IMR-90 (cell line): ENCODE results near the gene HNRNPA3. TPM values are rescaled to one million over a fixed set of nuclear protein-coding genes. Genes with fewer than 3 reads are reported as not detected.

Experiments used
- ATAC-seq: fragments of 200-7000 bp; cut with Tn5 transposase; 2 replicates; pipeline ENCODE4 v1.9.1; 2020; ENCODE audit warnings: low read depth, mild to moderate bottlenecking, moderate library complexity
- BruUV-seq: library from RNA; stranded (reverse); fragments of 400-500 nt; replicated peaks from 2 replicates; lab custom pipeline; 2021; lab: Mats Ljungman, UMichigan
- CTCF ChIA-PET: fragments of 300-600 bp; formaldehyde crosslinking; extraction: SDS; loops from one replicate; lab custom pipeline; 2021; ENCODE audit warnings: antibody characterized with exemption; lab: Yijun Ruan, JAX
- POLR2A ChIA-PET: fragments of 300-600 bp; sonication (Branson Sonifier 250); formaldehyde crosslinking; loops from one replicate; lab custom pipeline; 2022; ENCODE audit warnings: antibody characterized with exemption; ENCODE audit not compliant: unreplicated experiment; lab: Charles Lee
- DNase-seq: peaks from one replicate; pipeline ENCODE4 v3.0.0; 2013
- H2AFZ ChIP-seq: replicated peaks from 2 replicates; pipeline ENCODE3; 2013; ENCODE audit warnings: low read length, mild to moderate bottlenecking; ENCODE audit not compliant: poor library complexity
- H2AK5ac ChIP-seq: 2 replicates; pipeline ENCODE4 v1.6.1; 2013; ENCODE audit warnings: low read depth, low read length, inconsistent platforms
- H2AK9ac ChIP-seq: replicated peaks from 2 replicates; pipeline ENCODE3; 2013; ENCODE audit warnings: mild to moderate bottlenecking, low read depth, low read length, moderate library complexity; ENCODE audit not compliant: poor library complexity
- H2BK120ac ChIP-seq: 2 replicates; pipeline ENCODE4 v1.6.1; 2013; ENCODE audit warnings: low read depth, low read length, inconsistent platforms
- H2BK15ac ChIP-seq: 3 replicates; pipeline ENCODE4 v1.6.1; 2013; ENCODE audit warnings: low read depth, low read length, inconsistent platforms
- H2BK20ac ChIP-seq: 2 replicates; pipeline ENCODE4 v1.6.1; 2013; ENCODE audit warnings: low read depth, mild to moderate bottlenecking, inconsistent platforms, low read length, moderate library complexity
- H2BK5ac ChIP-seq: 2 replicates; pipeline ENCODE4 v1.6.1; 2013; ENCODE audit warnings: mild to moderate bottlenecking, low read depth, low read length, inconsistent platforms; ENCODE audit not compliant: poor library complexity, severe bottlenecking
- H3K14ac ChIP-seq: replicated peaks from 2 replicates; pipeline ENCODE4 v1.6.1; 2013; ENCODE audit warnings: low read depth, low read length, inconsistent platforms
- H3K18ac ChIP-seq: 2 replicates; pipeline ENCODE4 v1.6.1; 2013; ENCODE audit warnings: low read depth, low read length, control low read depth
- H3K23ac ChIP-seq: 2 replicates; pipeline ENCODE4 v1.6.1; 2013; ENCODE audit warnings: low read depth, low read length, inconsistent platforms
- H3K27ac ChIP-seq: 2 replicates; pipeline ENCODE4 v1.5.1; 2013; ENCODE audit warnings: mild to moderate bottlenecking, control low read depth, low read length; ENCODE audit not compliant: insufficient read depth
- H3K27me3 ChIP-seq: 2 replicates; pipeline ENCODE4 v1.6.1; 2013; ENCODE audit warnings: low read length; ENCODE audit not compliant: control insufficient read depth, insufficient read depth
- H3K36me3 ChIP-seq: 2 replicates; pipeline ENCODE4 v1.6.1; 2013; ENCODE audit warnings: low read length, mixed read lengths; ENCODE audit not compliant: control insufficient read depth, insufficient read depth
- H3K4ac ChIP-seq: 2 replicates; pipeline ENCODE4 v1.6.1; 2013; ENCODE audit warnings: low read depth, low read length, inconsistent platforms
- H3K4me1 ChIP-seq: 2 replicates; pipeline ENCODE4 v1.6.1; 2013; ENCODE audit warnings: low read length, mixed read lengths; ENCODE audit not compliant: control insufficient read depth, insufficient read depth
- H3K4me2 ChIP-seq: 2 replicates; pipeline ENCODE4 v1.6.1; 2013; ENCODE audit warnings: low read depth, mild to moderate bottlenecking, control low read depth, low read length, moderate library complexity
- H3K4me3 ChIP-seq: 2 replicates; pipeline ENCODE4 v1.5.1; 2013; ENCODE audit warnings: low read depth, mild to moderate bottlenecking, control low read depth, low read length, moderate library complexity; ENCODE audit not compliant: insufficient read depth
- H3K56ac ChIP-seq: 2 replicates; pipeline ENCODE4 v1.6.1; 2013; ENCODE audit warnings: low read length, inconsistent platforms; ENCODE audit not compliant: insufficient read depth; ENCODE audit errors: extremely low read depth
- H3K79me1 ChIP-seq, 2 experiments: 2 replicates each; pipeline ENCODE4 v1.6.1; 2013; ENCODE audit warnings: low read length in 2 of 2, inconsistent platforms in 1 of 2, low read depth in 1 of 2
- H3K9ac ChIP-seq: 2 replicates; pipeline ENCODE4 v1.6.1; 2013; ENCODE audit warnings: low read depth, low read length, control low read depth
- H3K9me1 ChIP-seq: 2 replicates; pipeline ENCODE4 v1.6.1; 2013; ENCODE audit warnings: low read length, inconsistent platforms; ENCODE audit not compliant: insufficient read depth
- H3K9me3 ChIP-seq: 2 replicates; pipeline ENCODE4 v1.6.1; 2013; ENCODE audit warnings: low read length; ENCODE audit not compliant: control insufficient read depth, insufficient read depth
- H4K20me1 ChIP-seq: 2 replicates; pipeline ENCODE4 v1.6.1; 2013; ENCODE audit warnings: low read length, inconsistent platforms; ENCODE audit not compliant: insufficient read depth
- H4K5ac ChIP-seq: 2 replicates; pipeline ENCODE4 v1.6.1; 2013; ENCODE audit warnings: mild to moderate bottlenecking, low read depth, low read length, control low read depth
- H4K8ac ChIP-seq, 2 experiments: 2 replicates each; pipeline ENCODE4 v1.6.1; 2013; ENCODE audit warnings: low read depth in 2 of 2, low read length in 2 of 2, control low read depth in 1 of 2, inconsistent platforms in 1 of 2
- H4K91ac ChIP-seq: 2 replicates; pipeline ENCODE4 v1.6.1; 2013; ENCODE audit warnings: low read depth, low read length, inconsistent platforms; ENCODE audit not compliant: insufficient read depth
- BHLHE40 ChIP-seq: fragments of 150-350 bp; IDR thresholded peaks from 2 replicates; pipeline ENCODE4 v1.6.1; 2016; ENCODE audit warnings: mild to moderate bottlenecking, low read depth, low read length
- CEBPB ChIP-seq: IDR thresholded peaks from 2 replicates; pipeline ENCODE4 v1.6.1; 2012; ENCODE audit warnings: low read depth, low read length, improper control_type of control experiment
- CHD1 ChIP-seq: IDR thresholded peaks from 2 replicates; pipeline ENCODE4 v1.6.1; 2012; ENCODE audit warnings: low read depth, low read length, improper control_type of control experiment
- CTCF ChIP-seq: conservative IDR thresholded peaks from 2 replicates; pipeline ENCODE4 v1.5.1; 2012; ENCODE audit warnings: mild to moderate bottlenecking, low read depth, low read length, improper control_type of control experiment
- FOS ChIP-seq: fragments of 150-350 bp; IDR thresholded peaks from 2 replicates; pipeline ENCODE4 v1.6.1; 2016; ENCODE audit warnings: low read depth, low read length
- MAFK ChIP-seq: IDR thresholded peaks from 2 replicates; pipeline ENCODE4 v1.6.1; 2012; ENCODE audit warnings: low read depth, low read length, improper control_type of control experiment
- MAZ ChIP-seq: IDR thresholded peaks from 2 replicates; pipeline ENCODE4 v1.6.1; 2012; ENCODE audit warnings: low read depth, mild to moderate bottlenecking, low read length, improper control_type of control experiment, moderate library complexity, borderline replicate concordance
- MXI1 ChIP-seq: IDR thresholded peaks from 2 replicates; pipeline ENCODE4 v1.6.1; 2012; ENCODE audit warnings: low read depth, mild to moderate bottlenecking, low read length, moderate library complexity, borderline replicate concordance
- NFE2L2 ChIP-seq: fragments of 150-350 bp; IDR thresholded peaks from 2 replicates; pipeline ENCODE4 v1.6.1; 2016; ENCODE audit warnings: low read depth, mild to moderate bottlenecking, low read length
- POLR2A ChIP-seq: IDR thresholded peaks from 2 replicates; pipeline ENCODE4 v1.6.1; 2012; ENCODE audit warnings: mild to moderate bottlenecking, low read depth, low read length
- RAD21 ChIP-seq: IDR thresholded peaks from 2 replicates; pipeline ENCODE4 v1.6.1; 2012; ENCODE audit warnings: low read length, improper control_type of control experiment
- RCOR1 ChIP-seq: IDR thresholded peaks from 2 replicates; pipeline ENCODE4 v1.6.1; 2012; ENCODE audit warnings: mild to moderate bottlenecking, low read length, improper control_type of control experiment; ENCODE audit not compliant: insufficient replicate concordance
- RFX5 ChIP-seq: IDR thresholded peaks from 2 replicates; pipeline ENCODE4 v1.8.0; 2012; ENCODE audit warnings: low read depth, mild to moderate bottlenecking, low read length, moderate library complexity
- SMC3 ChIP-seq: fragments of 150-350 bp; IDR thresholded peaks from 2 replicates; pipeline ENCODE4 v1.6.1; 2016; ENCODE audit warnings: low read depth, mild to moderate bottlenecking, antibody characterized with exemption, low read length, moderate library complexity
- USF2 ChIP-seq: fragments of 150-350 bp; IDR thresholded peaks from 2 replicates; pipeline ENCODE4 v1.6.1; 2017; ENCODE audit warnings: mild to moderate bottlenecking, antibody characterized with exemption, low read length, low read depth
- WGBS, 2 experiments: methylation state at CpG; one replicate each; pipeline versions ENCODE4 v1.1.5 to v1.1.7; 2013; ENCODE audit warnings: missing lambda C conversion rate in 2 of 2; ENCODE audit not compliant: insufficient read length in 1 of 2; ENCODE audit errors: extremely low coverage in 2 of 2; 5-methylcytosine and 5-hydroxymethylcytosine counted together
- dilution Hi-C: fragments of 300-500 bp; cut with HindIII; formaldehyde crosslinking; loops from one replicate; pipeline ENCODE4 v1.14.3; 2018; ENCODE audit warnings: low sequenced_read_pairs; ENCODE audit not compliant: unreplicated experiment
- in situ Hi-C: fragments of 300-500 bp; cut with MboI; formaldehyde crosslinking; loops from 3 replicates; pipeline ENCODE4 v1.14.3; 2019; ENCODE audit warnings: low sequenced_read_pairs, inconsistent platforms, mixed read lengths
- intact Hi-C: fragments of 100-400 bp; cut with micrococcal nuclease; formaldehyde crosslinking; loops from 2 replicates; pipeline ENCODE4 v1.10.0; 2022
- polyA plus RNA-seq, 3 experiments: library from polyadenylated mRNA; depleted of rRNA; stranded (reverse); fragments of >200 nt; gene quantifications; 2 replicates each; pipeline ENCODE4 v1.2.3, GENCODE V29; 2012; ENCODE audit warnings: low replicate concordance in 1 of 3
- total RNA-seq: library from RNA; depleted of rRNA; stranded (reverse); fragments of >200 nt; gene quantifications from 2 replicates; pipeline ENCODE4 v1.2.3, GENCODE V29; 2012
- TF ChIP-seq, protein P1 (sequence below): fragments of 150-350 bp; IDR thresholded peaks from 2 replicates; pipeline ENCODE4 v1.6.1; 2016; ENCODE audit warnings: low read depth, mild to moderate bottlenecking, low read length, moderate library complexity, borderline replicate concordance

Gene HNRNPA3
- total and polyA plus RNA-seq, 2 of the 4 experiments (the other 2 are of a cell fraction): 18.6 to 111 TPM

GRCh38 chr2:177241711-177242120 lies 29.1 kb downstream of the HNRNPA3 start:
- DNase-seq: no peak
- peak overlapping the region; percentile 83; the same call in 1 of the 2 replicates for H3K4ac ChIP-seq
- peaks cover 39% of the 10 kb centered on the region for H3K4me1 ChIP-seq
- no peak overlapping the region for H2BK15ac ChIP-seq
- peak overlapping the region; percentile 74; the same call in 1 of the 2 replicates for H3K14ac ChIP-seq
- peak overlapping the region; percentile 44 for H3K23ac ChIP-seq
- peak overlapping the region; percentile 86 for H2BK120ac ChIP-seq
- H4K20me1 ChIP-seq: peaks cover 92% of the 10 kb centered on the region
- no peak overlapping the region for H2AFZ ChIP-seq
- whole genome bisulfite sequencing, 2 experiments: no CpG with 5 or more reads among the region's 1 CpG
- H4K91ac ChIP-seq: peak overlapping the region; percentile 67; the same call in 1 of the 2 replicates
- H3K4me2 ChIP-seq: peak overlapping the region; percentile 90
- peaks cover 19% of the 10 kb centered on the region for H3K36me3 ChIP-seq
- in situ Hi-C loops (no loop called here), dilution Hi-C loops (no loop called here), intact Hi-C loops (loop anchor here (2.0 to 5.0 kb wide), 2 partner anchors 29 to 91 kb away; partner anchors contain the start of gene HNRNPA3)
- H2BK5ac ChIP-seq: peak overlapping the region; percentile 96
- CTCF ChIA-PET: interaction anchor here (0.6 kb wide), 2 partner anchors 9 to 18 kb away, joined by 3 read pairs; no protein-coding TSS in a partner anchor
- H3K56ac ChIP-seq: peak overlapping the region; percentile 33
- H3K18ac ChIP-seq: peak overlapping the region; percentile 86; the same call in 1 of the 2 replicates
- no peak overlapping the region for H2AK5ac ChIP-seq
- no peak for ATAC-seq
- no peak overlapping the region for H3K4me3 ChIP-seq
- peak overlapping the region; percentile 74; the same call in 1 of the 2 replicates for H2BK20ac ChIP-seq
- H3K9me1 ChIP-seq: peaks cover 30% of the 10 kb centered on the region
- no peak overlapping the region for H2AK9ac ChIP-seq
- peak overlapping the region; percentile 98 for H3K27ac ChIP-seq
- H4K5ac ChIP-seq: peak overlapping the region; percentile 42; the same call in 1 of the 2 replicates
- no peaks in the 10 kb centered on the region for H3K27me3 ChIP-seq
- no TSS peak for BruUV-seq
- H3K79me1 ChIP-seq: peaks cover 0 to 40% of the 10 kb centered on the region in 2 experiments; a peak in 2 of 4 replicates
- no peaks in the 10 kb centered on the region for H3K9me3 ChIP-seq
- peak overlapping the region; percentile 70 for H3K9ac ChIP-seq
- H4K8ac ChIP-seq: peak overlapping the region in 1 of 2 experiments; percentile 69; a peak in 2 of 4 replicates
- POLR2A ChIA-PET: no interaction called here
- TF ChIP-seq RAD21: no peak
- TF ChIP-seq MXI1: no peak
- no peak for TF ChIP-seq SMC3
- TF ChIP-seq, protein P1, sequence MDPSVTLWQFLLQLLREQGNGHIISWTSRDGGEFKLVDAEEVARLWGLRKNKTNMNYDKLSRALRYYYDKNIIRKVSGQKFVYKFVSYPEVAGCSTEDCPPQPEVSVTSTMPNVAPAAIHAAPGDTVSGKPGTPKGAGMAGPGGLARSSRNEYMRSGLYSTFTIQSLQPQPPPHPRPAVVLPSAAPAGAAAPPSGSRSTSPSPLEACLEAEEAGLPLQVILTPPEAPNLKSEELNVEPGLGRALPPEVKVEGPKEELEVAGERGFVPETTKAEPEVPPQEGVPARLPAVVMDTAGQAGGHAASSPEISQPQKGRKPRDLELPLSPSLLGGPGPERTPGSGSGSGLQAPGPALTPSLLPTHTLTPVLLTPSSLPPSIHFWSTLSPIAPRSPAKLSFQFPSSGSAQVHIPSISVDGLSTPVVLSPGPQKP: no peak
- no peak for TF ChIP-seq CEBPB
- no peak for TF ChIP-seq RFX5
- TF ChIP-seq NFE2L2: no peak
- TF ChIP-seq BHLHE40: no peak
- TF ChIP-seq POLR2A: no peak
- TF ChIP-seq USF2: no peak
- no peak for TF ChIP-seq CTCF
- no peak for TF ChIP-seq MAZ
- TF ChIP-seq FOS: no peak
- TF ChIP-seq CHD1: no peak
- TF ChIP-seq MAFK: no peak
- TF ChIP-seq RCOR1: no peak
